Mesenchymal stem cell (in vitro differentiated cells and primary cell): ENCODE data around the gene PITPNM3.

ENCODE experiments used
- DNase-seq: peaks from one replicate; pipeline ENCODE4 v3.0.0-alpha.2; 2013
- H2AFZ ChIP-seq: one replicate; pipeline ENCODE4 v1.6.1; 2013; ENCODE audit warnings: low read depth, mild to moderate bottlenecking, control low read depth, inconsistent platforms, low read length, moderate library complexity
- H2AK5ac ChIP-seq: 2 replicates; pipeline ENCODE4 v1.6.1; 2013; ENCODE audit warnings: low read length, moderate library complexity, mild to moderate bottlenecking, inconsistent platforms; ENCODE audit not compliant: severe bottlenecking
- H2BK120ac ChIP-seq: one replicate; pipeline ENCODE4 v1.6.1; 2013; ENCODE audit warnings: low read depth, mild to moderate bottlenecking, inconsistent platforms, low read length, moderate library complexity
- H2BK12ac ChIP-seq, 2 experiments: one replicate each; pipeline ENCODE4 v1.6.1; 2013; ENCODE audit warnings: inconsistent platforms in 2 of 2, low read length in 2 of 2, mild to moderate bottlenecking in 2 of 2, moderate library complexity in 2 of 2, control low read depth in 1 of 2
- H2BK15ac ChIP-seq: one replicate; pipeline ENCODE4 v1.6.1; 2013; ENCODE audit warnings: mild to moderate bottlenecking, low read depth, inconsistent platforms; ENCODE audit not compliant: poor library complexity, severe bottlenecking
- H2BK5ac ChIP-seq: 2 replicates; pipeline ENCODE4 v1.6.1; 2013; ENCODE audit warnings: low read depth, mild to moderate bottlenecking, low read length, control low read depth, inconsistent platforms; ENCODE audit not compliant: poor library complexity, severe bottlenecking
- H3K14ac ChIP-seq, 2 experiments: one replicate each; pipeline ENCODE4 v1.6.1; 2013; ENCODE audit warnings: inconsistent platforms in 2 of 2, low read length in 2 of 2, control low read depth in 1 of 2, mild to moderate bottlenecking in 1 of 2, moderate library complexity in 1 of 2
- H3K18ac ChIP-seq, 2 experiments: one replicate each; pipeline ENCODE4 v1.6.1; 2013; ENCODE audit warnings: inconsistent platforms in 2 of 2, low read length in 2 of 2, control low read depth in 1 of 2, low read depth in 1 of 2, mild to moderate bottlenecking in 1 of 2
- H3K23ac ChIP-seq, 2 experiments: one replicate each; pipeline ENCODE4 v1.6.1; 2013; ENCODE audit warnings: inconsistent platforms in 2 of 2, low read length in 2 of 2, mild to moderate bottlenecking in 2 of 2, moderate library complexity in 2 of 2, control low read depth in 1 of 2
- H3K27ac ChIP-seq: 2 replicates; pipeline ENCODE4 v1.5.1; 2013; ENCODE audit warnings: mild to moderate bottlenecking, moderate library complexity, low read length, control low read depth, inconsistent platforms; ENCODE audit not compliant: poor library complexity, severe bottlenecking
- H3K27me3 ChIP-seq, 2 experiments: 2 replicates each; pipeline versions ENCODE4 v1.6.1 to v1.7.0; 2013; ENCODE audit warnings: low read length in 2 of 2, mild to moderate bottlenecking in 2 of 2, moderate library complexity in 2 of 2, control low read depth in 1 of 2, inconsistent platforms in 1 of 2; ENCODE audit not compliant: control insufficient read depth in 1 of 2, insufficient read depth in 1 of 2
- H3K36me3 ChIP-seq, 2 experiments: 2 replicates each; pipeline versions ENCODE4 v1.6.1 to v1.7.0; 2013; ENCODE audit warnings: low read length in 2 of 2, control low read depth in 1 of 2, inconsistent platforms in 1 of 2, low read depth in 1 of 2, mild to moderate bottlenecking in 1 of 2; ENCODE audit not compliant: insufficient read depth in 2 of 2, control insufficient read depth in 1 of 2
- H3K4ac ChIP-seq, 2 experiments: one replicate each; pipeline ENCODE4 v1.6.1; 2013; ENCODE audit warnings: inconsistent platforms in 2 of 2, low read length in 2 of 2, mild to moderate bottlenecking in 2 of 2, moderate library complexity in 2 of 2, control low read depth in 1 of 2, low read depth in 1 of 2
- H3K4me1 ChIP-seq: 2 replicates; pipeline ENCODE4 v1.6.1; 2013; ENCODE audit warnings: low read depth, low read length, control low read depth; ENCODE audit not compliant: control insufficient read depth, insufficient read depth
- H3K4me2 ChIP-seq: 2 replicates; pipeline ENCODE4 v1.6.1; 2013; ENCODE audit warnings: low read length, mild to moderate bottlenecking, inconsistent platforms; ENCODE audit not compliant: poor library complexity, severe bottlenecking
- H3K4me3 ChIP-seq, 2 experiments: 2 replicates each; pipeline versions ENCODE4 v1.5.1 to v1.7.0; 2013; ENCODE audit warnings: low read length in 2 of 2, mild to moderate bottlenecking in 2 of 2, control low read depth in 1 of 2, low read depth in 1 of 2; ENCODE audit not compliant: insufficient read depth in 1 of 2
- H3K79me1 ChIP-seq: replicated peaks from 2 replicates; pipeline ENCODE4 v1.6.1; 2013; ENCODE audit warnings: mild to moderate bottlenecking, control low read depth, low read length, inconsistent platforms; ENCODE audit not compliant: poor library complexity, severe bottlenecking
- H3K9ac ChIP-seq: 2 replicates; pipeline ENCODE4 v1.7.0; 2013; ENCODE audit warnings: mild to moderate bottlenecking, low read length, moderate library complexity
- H3K9me3 ChIP-seq: 2 replicates; pipeline ENCODE4 v1.7.0; 2013; ENCODE audit warnings: mild to moderate bottlenecking, low read length; ENCODE audit not compliant: control insufficient read depth
- H4K8ac ChIP-seq: one replicate; pipeline ENCODE4 v1.6.1; 2013; ENCODE audit warnings: inconsistent platforms, mild to moderate bottlenecking, low read length, moderate library complexity
- H4K91ac ChIP-seq: one replicate; pipeline ENCODE4 v1.6.1; 2013; ENCODE audit warnings: mild to moderate bottlenecking, low read length, inconsistent platforms
- WGBS: methylation state at CpG from one replicate; pipeline ENCODE4 v1.1.7; 2013; ENCODE audit warnings: mixed read lengths; 5-methylcytosine and 5-hydroxymethylcytosine counted together

Gene PITPNM3

GRCh38 chr17:6456914-6457687 is 99.3 kb downstream of the PITPNM3 start:
- Histone ChIP-seq H3K27me3 (peaks cover 20 to 52% of the 10 kb centered on the region in 2 experiments), H3K18ac (peak overlapping the region in 1 of 2 experiments; percentile 38), H3K4ac (no peak overlapping the region), H2BK120ac (peak overlapping the region; percentile 27), H2AK5ac (no peak overlapping the region), H4K8ac (peak overlapping the region; percentile 19), H3K14ac (no peak overlapping the region), H3K9ac (no peak overlapping the region), H2AFZ (no peak overlapping the region), H3K36me3 (no peaks in the 10 kb centered on the region), H2BK12ac (peak overlapping the region; percentile 52 to 79), H3K79me1 (no peaks in the 10 kb centered on the region), H3K27ac (no peak overlapping the region), H2BK5ac (no peak overlapping the region), H2BK15ac (peak overlapping the region; percentile 65), H3K4me3 (no peak overlapping the region), H3K4me2 (no peak overlapping the region), H3K4me1 (peaks cover 19% of the 10 kb centered on the region), H3K23ac (no peak overlapping the region), H3K9me3 (no peaks in the 10 kb centered on the region), H4K91ac (peak overlapping the region; percentile 56)
- WGBS, result 54% methylated on average over 13 of the region's 14 CpGs
- peak; percentile 85 for DNase-seq

DNA sequence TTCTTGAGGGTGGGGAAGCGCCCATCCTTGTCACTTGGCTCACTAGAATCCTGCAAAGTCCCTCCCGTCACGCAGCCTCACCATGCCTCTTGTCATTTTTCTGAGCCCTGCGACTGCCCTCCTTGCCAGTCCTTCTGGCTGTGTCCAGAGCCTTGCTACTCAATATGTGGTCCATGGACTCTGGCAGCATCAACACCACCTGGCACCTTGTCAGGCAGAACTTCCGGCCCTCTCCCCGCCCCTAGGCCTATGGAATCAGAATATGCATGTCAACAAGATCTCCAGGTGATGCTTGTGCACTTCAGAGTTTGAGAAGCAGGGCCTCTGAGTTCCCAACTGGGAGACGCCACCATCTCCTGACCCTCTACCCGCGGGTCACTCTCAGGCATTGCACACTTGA is 100.0 kb downstream of the PITPNM3 start:
- no peak overlapping the region for H3K14ac ChIP-seq
- H3K4me1 ChIP-seq, result peaks cover 19% of the 10 kb centered on the region
- no peak overlapping the region for H3K4ac ChIP-seq
- DNase-seq, result no peak
- no peak overlapping the region for H3K23ac ChIP-seq
- H3K9me3 ChIP-seq, result no peaks in the 10 kb centered on the region
- 97% methylated on average over 9 of the region's 9 CpGs for WGBS
- H2AK5ac ChIP-seq, result no peak overlapping the region
- peak overlapping the region in 1 of 2 experiments; percentile 21 for H2BK12ac ChIP-seq
- no peaks in the 10 kb centered on the region for H3K36me3 ChIP-seq
- peaks cover 20 to 52% of the 10 kb centered on the region in 2 experiments for H3K27me3 ChIP-seq
- peak overlapping the region; percentile 73 for H4K91ac ChIP-seq
- H3K4me3 ChIP-seq, result no peak overlapping the region
- no peaks in the 10 kb centered on the region for H3K79me1 ChIP-seq
- H3K4me2 ChIP-seq, result no peak overlapping the region
- H3K27ac ChIP-seq, result no peak overlapping the region
- no peak overlapping the region for H3K9ac ChIP-seq
- H3K18ac ChIP-seq, result peak overlapping the region in 1 of 2 experiments; percentile 14
- no peak overlapping the region for H2BK120ac ChIP-seq
- no peak overlapping the region for H2AFZ ChIP-seq
- H2BK15ac ChIP-seq, result no peak overlapping the region
- no peak overlapping the region for H4K8ac ChIP-seq
- no peak overlapping the region for H2BK5ac ChIP-seq

- no peak overlapping the region for H2BK5ac ChIP-seq
- peaks cover 20 to 52% of the 10 kb centered on the region in 2 experiments for H3K27me3 ChIP-seq
- H2BK12ac ChIP-seq, result peak overlapping the region in 1 of 2 experiments; percentile 39
- H3K9ac ChIP-seq, result no peak overlapping the region
- H3K4me1 ChIP-seq, result peaks cover 19% of the 10 kb centered on the region
- H4K8ac ChIP-seq, result peak overlapping the region; percentile 10
- H2AK5ac ChIP-seq, result no peak overlapping the region
- H4K91ac ChIP-seq, result no peak overlapping the region
- peak overlapping the region in 1 of 2 experiments; percentile 52 for H3K4ac ChIP-seq
- H3K18ac ChIP-seq, result peak overlapping the region; percentile 47 to 70
- no peaks in the 10 kb centered on the region for H3K9me3 ChIP-seq
- H3K23ac ChIP-seq, result peak overlapping the region in 1 of 2 experiments; percentile 60
- H2BK120ac ChIP-seq, result no peak overlapping the region
- peak overlapping the region; percentile 32 for H2AFZ ChIP-seq
- H3K4me3 ChIP-seq, result peak overlapping the region; percentile 44 to 49
- peak overlapping the region in 1 of 2 experiments; percentile 69 for H3K14ac ChIP-seq
- H3K36me3 ChIP-seq, result no peaks in the 10 kb centered on the region
- no peak overlapping the region for H3K27ac ChIP-seq
- WGBS, result 3% methylated on average over 21 of the region's 35 CpGs
- H3K79me1 ChIP-seq, result no peaks in the 10 kb centered on the region
- no peak for DNase-seq
- H2BK15ac ChIP-seq, result no peak overlapping the region
- peak overlapping the region; percentile 85 for H3K4me2 ChIP-seq
These were observed 101.0 kb downstream of the PITPNM3 start for GRCh38 chr17:6455321-6455705.

- H3K4me3 ChIP-seq, result peak overlapping the region; percentile 44 to 49
- H2BK5ac ChIP-seq, result no peak overlapping the region
- peak overlapping the region; percentile 34 for H4K91ac ChIP-seq
- H3K4me2 ChIP-seq, result peak overlapping the region; percentile 85
- peak overlapping the region; percentile 65 for H2BK15ac ChIP-seq
- H3K4ac ChIP-seq, result peak overlapping the region in 1 of 2 experiments; percentile 52
- H3K23ac ChIP-seq, result peak overlapping the region in 1 of 2 experiments; percentile 5
- H3K18ac ChIP-seq, result peak overlapping the region; percentile 47 to 70
- WGBS, result 18% methylated on average over 34 of the region's 35 CpGs
- peak overlapping the region in 1 of 2 experiments; percentile 12 for H3K14ac ChIP-seq
- H3K9ac ChIP-seq, result no peak overlapping the region
- peaks cover 0 to 4% of the 10 kb centered on the region in 2 experiments for H3K36me3 ChIP-seq
- peak overlapping the region; percentile 19 for H4K8ac ChIP-seq
- no peak overlapping the region for H3K27ac ChIP-seq
- H3K27me3 ChIP-seq, result peaks cover 16 to 46% of the 10 kb centered on the region in 2 experiments
- H2AFZ ChIP-seq, result peak overlapping the region; percentile 32
- no peaks in the 10 kb centered on the region for H3K9me3 ChIP-seq
- H3K4me1 ChIP-seq, result peaks cover 19% of the 10 kb centered on the region
- H3K79me1 ChIP-seq, result no peaks in the 10 kb centered on the region
- peak overlapping the region in 1 of 2 experiments; percentile 39 for H2BK12ac ChIP-seq
- no peak overlapping the region for H2BK120ac ChIP-seq
- H2AK5ac ChIP-seq, result no peak overlapping the region
- DNase-seq, result no peak
These were observed 101.6 kb downstream of the PITPNM3 start for GRCh38 chr17:6454495-6455320.
